GM19193 (cell line): ENCODE data around the gene GATD1.

ENCODE experiments used
- POLR2A ChIP-seq: IDR thresholded peaks from 4 replicates; pipeline ENCODE4 v1.6.1; 2011; ENCODE audit not compliant: insufficient read depth, insufficient read length; ENCODE audit errors: extremely low read depth

Gene GATD1

DNA sequence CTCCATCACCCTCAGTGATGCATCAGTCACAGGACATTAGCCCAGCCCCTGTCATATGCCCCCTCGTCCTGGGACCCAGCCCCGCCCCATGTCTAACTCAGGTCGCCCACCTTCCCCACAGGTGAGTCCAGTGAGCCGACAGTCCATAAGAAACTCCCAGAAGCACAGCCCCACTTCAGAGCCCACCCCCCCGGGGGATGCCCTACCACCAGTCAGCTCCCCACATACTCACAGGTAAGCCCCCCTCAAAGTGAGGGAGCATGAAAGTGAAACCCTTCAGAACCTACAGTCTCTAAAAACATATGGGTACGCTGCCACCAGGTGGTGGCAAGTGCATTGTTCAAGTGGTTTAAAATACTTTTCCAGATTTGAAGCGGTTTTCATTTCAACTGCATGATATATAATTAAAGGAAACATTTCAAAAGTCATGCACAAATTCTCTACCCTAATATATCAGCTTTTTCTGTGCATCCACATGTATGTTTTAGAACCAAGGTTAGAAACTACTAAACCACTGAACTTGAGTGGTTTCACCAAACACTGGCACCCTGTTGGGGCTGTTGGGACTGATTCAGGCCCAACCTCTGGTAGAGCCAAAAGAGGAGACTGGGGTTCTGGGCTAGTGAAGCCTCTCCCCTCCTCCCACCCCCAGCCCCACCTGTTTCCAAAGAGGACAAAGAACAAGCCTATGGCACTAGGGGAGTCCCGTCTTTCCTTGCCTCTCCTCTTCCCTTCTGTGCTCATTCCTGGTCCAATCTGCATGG, 54.0 kb downstream of the GATD1 start:
- no peak for TF ChIP-seq POLR2A

DNA sequence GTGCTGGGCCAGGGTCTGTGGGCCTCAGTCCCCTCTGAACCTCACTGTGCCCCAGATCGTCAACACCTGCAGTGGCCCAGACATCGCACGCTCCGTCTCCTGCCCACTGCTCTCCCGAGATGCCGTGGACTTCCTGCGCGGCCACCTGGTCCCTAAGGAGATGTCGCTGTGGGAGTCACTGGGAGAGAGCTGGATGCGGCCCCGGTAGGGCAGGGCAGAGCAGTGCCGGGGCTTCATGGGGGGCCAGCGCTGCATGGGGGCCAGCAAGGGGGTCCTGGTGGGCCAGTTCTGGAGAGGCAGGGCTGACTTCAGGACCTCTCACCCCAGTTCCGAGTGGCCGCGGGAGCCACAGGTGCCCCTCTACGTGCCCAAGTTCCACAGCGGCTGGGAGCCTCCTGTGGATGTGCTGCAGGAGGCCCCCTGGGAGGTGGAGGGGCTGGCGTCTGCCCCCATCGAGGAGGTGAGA, 54.9 kb downstream of the GATD1 start:
- no peak for TF ChIP-seq POLR2A

DNA sequence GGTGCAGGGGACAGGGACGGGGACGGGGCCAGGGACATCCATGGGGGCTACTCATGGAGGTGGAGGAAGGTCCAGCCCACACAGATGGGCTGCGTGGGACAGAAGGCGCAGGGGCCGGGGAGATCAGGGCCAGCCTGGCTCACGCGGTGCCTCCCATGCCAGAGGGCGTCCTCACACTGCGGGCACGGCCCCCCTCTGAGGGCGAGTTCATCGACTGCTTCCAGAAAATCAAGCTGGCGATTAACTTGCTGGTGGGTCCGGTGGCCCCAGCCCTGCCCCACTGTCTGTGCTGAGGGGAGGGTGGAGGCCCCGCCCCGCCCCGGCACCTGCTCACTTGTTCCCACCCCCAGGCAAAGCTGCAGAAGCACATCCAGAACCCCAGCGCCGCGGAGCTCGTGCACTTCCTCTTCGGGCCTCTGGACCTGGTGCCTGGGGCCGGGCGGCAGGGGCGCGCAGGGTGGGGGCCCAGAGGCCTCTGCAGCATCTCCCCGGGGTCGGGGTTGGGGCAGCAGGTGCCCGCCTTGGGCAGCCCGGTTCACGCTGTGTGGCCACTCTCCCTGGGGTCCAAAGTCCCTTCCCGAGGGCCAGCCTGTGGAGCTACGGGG, 55.4 kb downstream of the GATD1 start:
- no peak for TF ChIP-seq POLR2A

DNA sequence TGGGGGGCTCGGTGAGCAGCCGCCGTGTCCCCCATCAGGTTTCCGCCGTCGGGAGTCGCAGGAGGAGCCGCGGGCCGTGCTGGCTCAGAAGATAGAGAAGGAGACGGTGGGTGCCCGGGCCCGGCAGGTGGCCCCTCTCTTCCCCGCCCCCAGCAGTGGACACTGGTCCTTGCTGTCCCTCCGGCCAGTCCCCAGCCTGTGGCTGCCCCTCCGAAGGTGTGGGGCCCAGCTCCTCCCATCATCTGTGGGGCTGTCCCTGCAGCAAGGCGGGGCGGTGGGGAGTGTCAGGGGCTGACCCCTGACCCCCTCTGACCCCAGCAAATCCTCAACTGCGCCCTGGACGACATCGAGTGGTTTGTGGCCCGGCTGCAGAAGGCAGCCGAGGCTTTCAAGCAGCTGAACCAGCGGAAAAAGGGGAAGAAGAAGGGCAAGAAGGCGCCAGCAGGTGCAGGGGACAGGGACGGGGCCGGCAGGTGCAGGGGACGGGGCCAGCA, 56.0 kb downstream of the GATD1 start:
- TF ChIP-seq POLR2A: no peak

DNA sequence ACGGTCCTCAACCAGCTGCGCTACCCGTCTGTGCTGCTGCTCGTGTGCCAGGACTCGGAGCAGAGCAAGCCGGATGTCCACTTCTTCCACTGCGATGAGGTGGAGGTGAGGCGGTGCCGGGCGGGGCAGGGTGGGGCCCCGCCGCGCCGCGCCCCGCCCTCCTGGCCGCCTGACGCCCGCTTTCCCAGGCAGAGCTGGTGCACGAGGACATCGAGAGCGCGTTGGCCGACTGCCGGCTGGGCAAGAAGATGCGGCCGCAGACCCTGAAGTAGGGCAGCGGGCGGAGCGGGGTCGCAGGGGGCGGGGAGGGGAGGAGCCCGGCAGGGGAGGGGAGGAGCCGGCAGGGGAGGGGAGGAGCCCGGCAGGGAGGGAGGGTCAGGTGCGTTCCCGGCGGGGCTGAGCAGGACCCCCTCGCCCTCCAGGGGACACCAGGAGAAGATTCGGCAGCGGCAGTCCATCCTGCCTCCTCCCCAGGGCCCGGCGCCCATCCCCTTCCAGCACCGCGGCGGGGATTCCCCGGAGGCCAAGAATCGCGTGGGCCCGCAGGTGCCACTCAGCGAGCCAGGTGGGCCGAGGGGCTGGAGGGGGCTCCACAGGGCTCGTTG, 56.5 kb downstream of the GATD1 start:
- no peak for TF ChIP-seq POLR2A

DNA sequence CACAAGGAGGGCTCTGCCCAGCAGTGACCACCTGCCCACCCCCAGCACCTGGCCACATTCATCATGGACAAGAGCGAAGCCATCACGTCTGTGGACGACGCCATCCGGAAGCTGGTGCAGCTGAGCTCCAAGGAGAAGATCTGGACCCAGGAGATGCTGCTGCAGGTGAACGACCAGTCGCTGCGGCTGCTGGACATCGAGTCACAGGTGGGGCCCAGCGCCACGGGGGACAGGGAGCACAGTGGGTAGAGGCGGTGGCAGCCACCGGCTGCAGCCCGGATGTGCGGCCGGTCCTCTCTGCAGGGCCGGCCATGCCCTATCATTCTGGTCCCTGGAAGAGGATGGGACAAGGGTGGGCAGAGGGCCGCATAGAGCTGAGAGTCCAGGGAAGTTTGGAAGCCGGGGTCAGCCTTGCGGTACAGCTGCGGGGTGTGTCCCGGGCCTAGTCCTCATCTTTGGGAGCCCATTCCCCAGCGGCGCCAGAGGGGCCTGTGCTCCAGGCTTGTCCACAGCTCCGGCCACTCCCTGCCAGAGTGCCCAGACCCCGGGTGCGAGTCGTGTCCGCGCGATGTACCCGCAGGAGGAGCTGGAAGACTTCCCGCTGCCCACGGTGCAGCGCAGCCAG, 57.2 kb downstream of the GATD1 start:
- no peak for TF ChIP-seq POLR2A

DNA sequence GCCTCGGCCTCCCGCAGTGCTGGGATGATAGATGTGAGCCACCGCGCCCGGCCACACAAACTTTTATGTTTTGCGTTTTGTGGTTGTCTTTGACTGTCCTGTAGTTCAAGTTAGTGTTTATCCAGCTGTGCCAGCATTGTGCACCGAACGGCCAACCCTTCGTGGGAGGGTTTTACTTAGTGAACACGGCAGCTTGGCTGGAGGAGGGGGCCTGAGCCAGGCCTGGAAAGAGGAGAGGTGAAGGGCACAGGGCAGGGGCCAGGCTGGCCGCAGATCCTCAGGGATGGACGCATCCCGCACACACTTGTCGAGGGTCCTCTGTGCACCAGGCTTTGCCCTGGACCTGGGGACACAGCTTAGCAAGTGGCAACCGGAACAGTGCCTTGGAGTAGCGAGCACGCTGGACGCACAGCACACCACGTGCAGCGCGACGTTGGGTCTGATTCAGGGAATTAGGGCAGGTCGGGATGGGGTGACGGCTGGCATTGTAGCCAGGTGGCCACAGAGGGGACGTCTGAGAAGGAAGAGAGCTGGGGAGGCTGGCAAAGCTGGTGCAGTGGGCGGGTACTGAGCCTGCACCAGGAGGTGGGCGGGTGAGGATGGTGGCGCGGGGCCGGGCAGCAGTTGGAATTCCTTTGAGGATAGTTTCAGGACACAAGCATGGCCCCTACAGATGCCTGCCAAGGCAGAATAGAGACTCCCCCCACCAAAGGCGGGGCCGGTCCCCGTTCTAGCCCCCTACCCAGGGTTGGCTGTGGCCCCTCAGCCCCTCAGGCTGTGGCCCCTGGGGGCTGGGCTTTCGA, 57.9 kb downstream of the GATD1 start:
- no peak for TF ChIP-seq POLR2A
